Mesenchymal stem cell (in vitro differentiated cells and primary cell): ENCODE data around the gene PYCR2.

Experiments
- DNase-seq: peaks from one replicate; pipeline ENCODE4 v3.0.0-alpha.2; 2013
- H2AFZ ChIP-seq: one replicate; pipeline ENCODE4 v1.6.1; 2013; ENCODE audit warnings: low read depth, mild to moderate bottlenecking, control low read depth, inconsistent platforms, low read length, moderate library complexity
- H2AK5ac ChIP-seq: 2 replicates; pipeline ENCODE4 v1.6.1; 2013; ENCODE audit warnings: low read length, moderate library complexity, mild to moderate bottlenecking, inconsistent platforms; ENCODE audit not compliant: severe bottlenecking
- H2BK120ac ChIP-seq: one replicate; pipeline ENCODE4 v1.6.1; 2013; ENCODE audit warnings: low read depth, mild to moderate bottlenecking, inconsistent platforms, low read length, moderate library complexity
- H2BK12ac ChIP-seq, 2 experiments: one replicate each; pipeline ENCODE4 v1.6.1; 2013; ENCODE audit warnings: inconsistent platforms in 2 of 2, low read length in 2 of 2, mild to moderate bottlenecking in 2 of 2, moderate library complexity in 2 of 2, control low read depth in 1 of 2
- H2BK15ac ChIP-seq: one replicate; pipeline ENCODE4 v1.6.1; 2013; ENCODE audit warnings: mild to moderate bottlenecking, low read depth, inconsistent platforms; ENCODE audit not compliant: poor library complexity, severe bottlenecking
- H2BK5ac ChIP-seq: 2 replicates; pipeline ENCODE4 v1.6.1; 2013; ENCODE audit warnings: low read depth, mild to moderate bottlenecking, low read length, control low read depth, inconsistent platforms; ENCODE audit not compliant: poor library complexity, severe bottlenecking
- H3K14ac ChIP-seq, 2 experiments: one replicate each; pipeline ENCODE4 v1.6.1; 2013; ENCODE audit warnings: inconsistent platforms in 2 of 2, low read length in 2 of 2, control low read depth in 1 of 2, mild to moderate bottlenecking in 1 of 2, moderate library complexity in 1 of 2
- H3K18ac ChIP-seq, 2 experiments: one replicate each; pipeline ENCODE4 v1.6.1; 2013; ENCODE audit warnings: inconsistent platforms in 2 of 2, low read length in 2 of 2, control low read depth in 1 of 2, low read depth in 1 of 2, mild to moderate bottlenecking in 1 of 2
- H3K23ac ChIP-seq, 2 experiments: one replicate each; pipeline ENCODE4 v1.6.1; 2013; ENCODE audit warnings: inconsistent platforms in 2 of 2, low read length in 2 of 2, mild to moderate bottlenecking in 2 of 2, moderate library complexity in 2 of 2, control low read depth in 1 of 2
- H3K27ac ChIP-seq: 2 replicates; pipeline ENCODE4 v1.5.1; 2013; ENCODE audit warnings: mild to moderate bottlenecking, moderate library complexity, low read length, control low read depth, inconsistent platforms; ENCODE audit not compliant: poor library complexity, severe bottlenecking
- H3K27me3 ChIP-seq, 2 experiments: 2 replicates each; pipeline versions ENCODE4 v1.6.1 to v1.7.0; 2013; ENCODE audit warnings: low read length in 2 of 2, mild to moderate bottlenecking in 2 of 2, moderate library complexity in 2 of 2, control low read depth in 1 of 2, inconsistent platforms in 1 of 2; ENCODE audit not compliant: control insufficient read depth in 1 of 2, insufficient read depth in 1 of 2
- H3K36me3 ChIP-seq, 2 experiments: 2 replicates each; pipeline versions ENCODE4 v1.6.1 to v1.7.0; 2013; ENCODE audit warnings: low read length in 2 of 2, control low read depth in 1 of 2, inconsistent platforms in 1 of 2, low read depth in 1 of 2, mild to moderate bottlenecking in 1 of 2; ENCODE audit not compliant: insufficient read depth in 2 of 2, control insufficient read depth in 1 of 2
- H3K4ac ChIP-seq, 2 experiments: one replicate each; pipeline ENCODE4 v1.6.1; 2013; ENCODE audit warnings: inconsistent platforms in 2 of 2, low read length in 2 of 2, mild to moderate bottlenecking in 2 of 2, moderate library complexity in 2 of 2, control low read depth in 1 of 2, low read depth in 1 of 2
- H3K4me1 ChIP-seq: 2 replicates; pipeline ENCODE4 v1.6.1; 2013; ENCODE audit warnings: low read depth, low read length, control low read depth; ENCODE audit not compliant: control insufficient read depth, insufficient read depth
- H3K4me2 ChIP-seq: 2 replicates; pipeline ENCODE4 v1.6.1; 2013; ENCODE audit warnings: low read length, mild to moderate bottlenecking, inconsistent platforms; ENCODE audit not compliant: poor library complexity, severe bottlenecking
- H3K4me3 ChIP-seq, 2 experiments: 2 replicates each; pipeline versions ENCODE4 v1.5.1 to v1.7.0; 2013; ENCODE audit warnings: low read length in 2 of 2, mild to moderate bottlenecking in 2 of 2, control low read depth in 1 of 2, low read depth in 1 of 2; ENCODE audit not compliant: insufficient read depth in 1 of 2
- H3K79me1 ChIP-seq: replicated peaks from 2 replicates; pipeline ENCODE4 v1.6.1; 2013; ENCODE audit warnings: mild to moderate bottlenecking, control low read depth, low read length, inconsistent platforms; ENCODE audit not compliant: poor library complexity, severe bottlenecking
- H3K9ac ChIP-seq: 2 replicates; pipeline ENCODE4 v1.7.0; 2013; ENCODE audit warnings: mild to moderate bottlenecking, low read length, moderate library complexity
- H3K9me3 ChIP-seq: 2 replicates; pipeline ENCODE4 v1.7.0; 2013; ENCODE audit warnings: mild to moderate bottlenecking, low read length; ENCODE audit not compliant: control insufficient read depth
- H4K8ac ChIP-seq: one replicate; pipeline ENCODE4 v1.6.1; 2013; ENCODE audit warnings: inconsistent platforms, mild to moderate bottlenecking, low read length, moderate library complexity
- H4K91ac ChIP-seq: one replicate; pipeline ENCODE4 v1.6.1; 2013; ENCODE audit warnings: mild to moderate bottlenecking, low read length, inconsistent platforms
- WGBS: methylation state at CpG from one replicate; pipeline ENCODE4 v1.1.7; 2013; ENCODE audit warnings: mixed read lengths; 5-methylcytosine and 5-hydroxymethylcytosine counted together

Gene PYCR2

DNA sequence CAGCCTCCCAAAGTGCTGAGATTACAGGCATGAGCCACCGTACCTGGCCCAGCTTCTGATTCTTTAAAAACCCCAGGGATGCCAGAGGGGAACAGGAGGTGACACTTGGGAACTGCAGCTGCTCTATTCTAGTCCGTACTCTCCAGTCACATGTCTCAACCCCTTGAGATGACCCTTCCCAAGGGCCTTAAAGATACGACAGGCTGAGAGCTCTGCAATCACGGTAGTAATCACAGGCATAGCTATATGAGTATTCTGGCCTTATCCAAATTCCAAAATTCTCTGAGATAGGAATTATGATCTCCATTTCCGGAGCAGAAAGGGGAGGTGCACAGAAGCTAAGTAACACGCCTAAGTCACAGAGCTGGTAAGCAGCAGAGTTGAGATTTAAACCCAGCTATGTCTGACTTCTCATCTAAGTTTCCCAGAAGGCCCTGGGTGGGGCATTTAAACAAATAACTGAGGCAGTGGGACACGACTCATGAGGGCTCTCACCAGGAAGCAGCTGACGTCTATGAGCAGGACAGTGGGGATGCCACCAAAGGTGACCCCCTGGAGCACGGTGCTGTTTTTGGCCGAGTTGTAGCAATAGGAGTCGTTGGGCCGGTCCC is 47.0 kb downstream of the PYCR2 start:
- WGBS: 93% methylated on average over 12 of the region's 12 CpGs

GRCh38 chr1:225875044-225875815 is 48.8 kb downstream of the PYCR2 start:
- no peak overlapping the region for H2BK12ac ChIP-seq
- H3K4me3 ChIP-seq: no peak overlapping the region
- H3K18ac ChIP-seq: no peak overlapping the region
- H4K8ac ChIP-seq: no peak overlapping the region
- no peak overlapping the region for H2AFZ ChIP-seq
- WGBS: 90% methylated on average over 12 of the region's 12 CpGs
- no peak overlapping the region for H4K91ac ChIP-seq
- no peak overlapping the region for H3K14ac ChIP-seq
- H2BK5ac ChIP-seq: no peak overlapping the region
- no peaks in the 10 kb centered on the region for H3K27me3 ChIP-seq
- peaks cover 16% of the 10 kb centered on the region for H3K4me1 ChIP-seq
- peaks cover 21% of the 10 kb centered on the region for H3K79me1 ChIP-seq
- H3K9ac ChIP-seq: no peak overlapping the region
- no peak overlapping the region for H2AK5ac ChIP-seq
- H2BK120ac ChIP-seq: no peak overlapping the region
- H3K9me3 ChIP-seq: no peaks in the 10 kb centered on the region
- peaks cover 32 to 55% of the 10 kb centered on the region in 2 experiments for H3K36me3 ChIP-seq
- no peak overlapping the region for H3K4ac ChIP-seq
- no peak overlapping the region for H3K4me2 ChIP-seq
- H3K27ac ChIP-seq: no peak overlapping the region
- no peak overlapping the region for H3K23ac ChIP-seq
- no peak overlapping the region for H2BK15ac ChIP-seq
- no peak for DNase-seq

More for the DNA sequence above, 47.0 kb downstream of the PYCR2 start:
- no peak overlapping the region for H2AK5ac ChIP-seq
- H3K4me2 ChIP-seq: no peak overlapping the region
- H3K18ac ChIP-seq: no peak overlapping the region
- no peak overlapping the region for H2BK120ac ChIP-seq
- DNase-seq: no peak
- H3K4ac ChIP-seq: no peak overlapping the region
- H3K27me3 ChIP-seq: no peaks in the 10 kb centered on the region
- no peak overlapping the region for H3K27ac ChIP-seq
- no peak overlapping the region for H3K9ac ChIP-seq
- H3K23ac ChIP-seq: no peak overlapping the region
- no peak overlapping the region for H3K4me3 ChIP-seq
- no peak overlapping the region for H3K14ac ChIP-seq
- H3K79me1 ChIP-seq: peaks cover 26% of the 10 kb centered on the region
- no peak overlapping the region for H4K8ac ChIP-seq
- no peak overlapping the region for H2BK15ac ChIP-seq
- no peak overlapping the region for H2BK5ac ChIP-seq
- H3K9me3 ChIP-seq: no peaks in the 10 kb centered on the region
- no peak overlapping the region for H4K91ac ChIP-seq
- H3K4me1 ChIP-seq: peaks cover 20% of the 10 kb centered on the region
- H2BK12ac ChIP-seq: no peak overlapping the region
- no peak overlapping the region for H2AFZ ChIP-seq
- peaks cover 26 to 38% of the 10 kb centered on the region in 2 experiments for H3K36me3 ChIP-seq

GRCh38 chr1:225874431-225874830 is 49.6 kb downstream of the PYCR2 start:
- Histone ChIP-seq H3K27ac (no peak overlapping the region), H3K36me3 (peaks cover 36 to 60% of the 10 kb centered on the region in 2 experiments), H4K91ac (no peak overlapping the region), H3K14ac (no peak overlapping the region), H3K4me3 (no peak overlapping the region), H3K27me3 (no peaks in the 10 kb centered on the region), H3K4me1 (peaks cover 15% of the 10 kb centered on the region), H3K4me2 (no peak overlapping the region), H2BK5ac (no peak overlapping the region), H3K9ac (no peak overlapping the region), H2BK12ac (no peak overlapping the region), H3K18ac (no peak overlapping the region), H2AK5ac (no peak overlapping the region), H3K9me3 (no peaks in the 10 kb centered on the region), H2AFZ (no peak overlapping the region), H3K23ac (no peak overlapping the region), H2BK15ac (no peak overlapping the region), H4K8ac (no peak overlapping the region), H3K79me1 (peaks cover 15% of the 10 kb centered on the region), H3K4ac (no peak overlapping the region), H2BK120ac (no peak overlapping the region)
- DNase-seq: no peak
- 98% methylated on average over 11 of the region's 11 CpGs for WGBS

- WGBS: 96% methylated on average over 10 of the region's 10 CpGs
- Histone ChIP-seq H2AK5ac (no peak overlapping the region), H3K18ac (no peak overlapping the region), H3K27me3 (no peaks in the 10 kb centered on the region), H2BK12ac (no peak overlapping the region), H3K4ac (no peak overlapping the region), H3K23ac (no peak overlapping the region), H3K9ac (no peak overlapping the region), H4K8ac (no peak overlapping the region), H3K79me1 (peaks cover 6% of the 10 kb centered on the region), H3K36me3 (peaks cover 39 to 71% of the 10 kb centered on the region in 2 experiments), H3K4me2 (no peak overlapping the region), H3K4me3 (no peak overlapping the region), H3K27ac (no peak overlapping the region), H2BK5ac (no peak overlapping the region), H3K4me1 (peaks cover 15% of the 10 kb centered on the region), H2AFZ (no peak overlapping the region), H4K91ac (no peak overlapping the region), H3K14ac (no peak overlapping the region), H2BK15ac (no peak overlapping the region), H2BK120ac (no peak overlapping the region), H3K9me3 (no peaks in the 10 kb centered on the region)
- no peak for DNase-seq
Observed at GRCh38 chr1:225873281-225873850, 50.7 kb downstream of the PYCR2 start.
